Neutrophil (primary cell): ENCODE data around the gene PSMG4.

Experiments used
- H3K27ac ChIP-seq: fragments of 200-600 bp; sonication (generic); 2 replicates; pipeline ENCODE4 v1.5.1; 2016; ENCODE audit warnings: mild to moderate bottlenecking, moderate library complexity
- H3K27me3 ChIP-seq: fragments of 200-600 bp; sonication (generic); 2 replicates; pipeline ENCODE4 v1.6.0; 2016; ENCODE audit warnings: mild to moderate bottlenecking
- H3K36me3 ChIP-seq: fragments of 200-600 bp; sonication (generic); 2 replicates; pipeline ENCODE4 v1.5.1; 2017
- H3K4me1 ChIP-seq, 2 experiments: fragments of 200-600 bp in 1 of 2; sonication (generic) in 1 of 2; 1 replicate in 1 of 2; 2 replicates in 1 of 2; pipeline versions ENCODE4 v1.5.1 to v1.6.1; 2013 to 2016; ENCODE audit warnings: low read depth in 1 of 2, low read length in 1 of 2, mild to moderate bottlenecking in 1 of 2, moderate library complexity in 1 of 2; ENCODE audit not compliant: control insufficient read depth in 1 of 2, insufficient read depth in 1 of 2
- H3K4me3 ChIP-seq, 2 experiments: fragments of 200-600 bp in 1 of 2; sonication (generic) in 1 of 2; 1 replicate in 1 of 2; 2 replicates in 1 of 2; pipeline ENCODE4 v1.5.1; 2013 to 2016; ENCODE audit warnings: low read depth in 1 of 2, low read length in 1 of 2, mild to moderate bottlenecking in 1 of 2, moderate library complexity in 1 of 2
- H3K9me3 ChIP-seq: fragments of 200-600 bp; sonication (generic); 2 replicates; pipeline ENCODE4 v1.5.1; 2016
- CTCF ChIP-seq: fragments of 200-600 bp; sonication (generic); IDR thresholded peaks from 2 replicates; pipeline ENCODE4 v1.5.1; 2016; ENCODE audit warnings: antibody characterized with exemption

PSMG4 gene

GRCh38 chr6:3259491-3259958, 778 bp downstream of the PSMG4 start:
- no peaks in the 10 kb centered on the region for H3K9me3 ChIP-seq
- H3K27me3 ChIP-seq: peaks cover 39% of the 10 kb centered on the region
- TF ChIP-seq CTCF: no peak
- peak overlapping the region; percentile 75 for H3K27ac ChIP-seq
- peaks cover 13% of the 10 kb centered on the region for H3K36me3 ChIP-seq
- peak overlapping the region; percentile 92 to 93 for H3K4me3 ChIP-seq
- peaks cover 14 to 16% of the 10 kb centered on the region in 2 experiments for H3K4me1 ChIP-seq

GRCh38 chr6:3260296-3260695, 1.5 kb downstream of the PSMG4 start:
- Histone ChIP-seq H3K36me3 (peaks cover 15% of the 10 kb centered on the region), H3K27ac (no peak overlapping the region), H3K4me3 (no peak overlapping the region), H3K4me1 (peaks cover 14 to 16% of the 10 kb centered on the region in 2 experiments), H3K27me3 (peaks cover 32% of the 10 kb centered on the region), H3K9me3 (no peaks in the 10 kb centered on the region)
- no peak for TF ChIP-seq CTCF

- TF ChIP-seq CTCF: no peak
- Histone ChIP-seq H3K9me3 (no peaks in the 10 kb centered on the region), H3K27ac (no peak overlapping the region), H3K36me3 (peaks cover 15% of the 10 kb centered on the region), H3K4me1 (peaks cover 14 to 16% of the 10 kb centered on the region in 2 experiments), H3K27me3 (peaks cover 26% of the 10 kb centered on the region), H3K4me3 (no peak overlapping the region)
Observed at GRCh38 chr6:3260772-3261517, 2.2 kb downstream of the PSMG4 start.

- peaks cover 14 to 16% of the 10 kb centered on the region in 2 experiments for H3K4me1 ChIP-seq
- peaks cover 15% of the 10 kb centered on the region for H3K36me3 ChIP-seq
- no peaks in the 10 kb centered on the region for H3K9me3 ChIP-seq
- TF ChIP-seq CTCF: no peak
- peaks cover 20% of the 10 kb centered on the region for H3K27me3 ChIP-seq
- no peak overlapping the region for H3K27ac ChIP-seq
- no peak overlapping the region for H3K4me3 ChIP-seq
Observed at GRCh38 chr6:3261518-3261820, 2.7 kb downstream of the PSMG4 start.

GRCh38 chr6:3261921-3262320, 3.2 kb downstream of the PSMG4 start:
- H3K36me3 ChIP-seq: peaks cover 15% of the 10 kb centered on the region
- H3K27me3 ChIP-seq: peaks cover 16% of the 10 kb centered on the region
- H3K4me3 ChIP-seq: no peak overlapping the region
- no peaks in the 10 kb centered on the region for H3K9me3 ChIP-seq
- H3K4me1 ChIP-seq: peaks cover 14 to 16% of the 10 kb centered on the region in 2 experiments
- H3K27ac ChIP-seq: no peak overlapping the region
- no peak for TF ChIP-seq CTCF
